K562 (cell line): Measurements from ENCODE around the gene C16orf95. TPM values are rescaled to one million over a fixed set of nuclear protein-coding genes. Genes with fewer than 3 reads are reported as not detected.

ENCODE experiments used
- COPS2 ChIP-seq: fragments of 450-650 bp; conservative IDR thresholded peaks from 2 replicates; pipeline ENCODE4 v1.6.1; 2016; ENCODE audit warnings: mild to moderate bottlenecking, moderate library complexity
- FOXJ2 ChIP-seq: fragments of 200-800 bp; sonication (Bioruptor generic); IDR thresholded peaks from 2 replicates; pipeline ENCODE4 v1.6.1; 2016; ENCODE audit warnings: missing genetic modification characterization, missing compliant biosample characterization
- FUS ChIP-seq: fragments of 200-400 bp; formaldehyde crosslinking; optimal IDR thresholded peaks from 2 replicates; pipeline ENCODE3; 2017; ENCODE audit warnings: low read depth, low read length
- HMG20A ChIP-seq: fragments of 450-650 bp; formaldehyde crosslinking; conservative IDR thresholded peaks from 2 replicates; pipeline ENCODE4 v1.4.0; 2020; ENCODE audit warnings: mild to moderate bottlenecking, mixed read lengths
- MEF2D ChIP-seq: conservative IDR thresholded peaks from 2 replicates; pipeline ENCODE4 v1.6.1; 2016; ENCODE audit warnings: low read depth, missing genetic modification characterization, missing compliant biosample characterization
- MYBL2 ChIP-seq, 2 experiments: fragments of 450-650 bp in 1 of 2; sonication (generic) in 1 of 2; formaldehyde crosslinking in 1 of 2; IDR thresholded peaks; 2 replicates each; pipeline versions ENCODE4 v1.6.1 to v1.8.1; 2017 to 2022; ENCODE audit warnings: borderline replicate concordance in 1 of 2, inconsistent platforms in 1 of 2, low read depth in 1 of 2, mild to moderate bottlenecking in 1 of 2, missing genetic modification reagents in 1 of 2, moderate library complexity in 1 of 2
- NELFE ChIP-seq: IDR thresholded peaks from 2 replicates; pipeline ENCODE4 v1.6.1; 2011; ENCODE audit warnings: mild to moderate bottlenecking; ENCODE audit not compliant: insufficient read depth, insufficient read length
- NR2C2 ChIP-seq, 2 experiments: fragments of 200-800 bp in 1 of 2; sonication (Bioruptor generic) in 1 of 2; sonication (generic) in 1 of 2; formaldehyde crosslinking in 1 of 2; IDR thresholded peaks; 2 replicates each; pipeline versions ENCODE4 v1.6.1 to v1.8.0; 2016 to 2022; ENCODE audit warnings: mild to moderate bottlenecking in 1 of 2, missing compliant biosample characterization in 1 of 2, missing genetic modification characterization in 1 of 2, missing genetic modification reagents in 1 of 2
- PML ChIP-seq: IDR thresholded peaks from 2 replicates; pipeline ENCODE4 v1.6.1; 2012; ENCODE audit warnings: low read length, inconsistent platforms
- POLR2H ChIP-seq: IDR thresholded peaks from 2 replicates; pipeline ENCODE4 v1.6.1; 2016; ENCODE audit warnings: missing genetic modification characterization, low read depth, mild to moderate bottlenecking, control low read depth, missing compliant biosample characterization, moderate library complexity
- SIN3B ChIP-seq: fragments of 450-650 bp; IDR thresholded peaks from 2 replicates; pipeline ENCODE4 v1.6.1; 2017; ENCODE audit warnings: low read depth, mild to moderate bottlenecking, moderate library complexity
- THAP12 ChIP-seq: fragments of 250-450 bp; sonication (Bioruptor Pico); IDR thresholded peaks from 2 replicates; pipeline ENCODE4 v1.9.0; 2021; ENCODE audit warnings: mild to moderate bottlenecking, inconsistent platforms
- ZFP30 ChIP-seq: fragments of 250-450 bp; sonication (Bioruptor Pico); IDR thresholded peaks from 2 replicates; pipeline ENCODE4 v1.8.0; 2022; ENCODE audit warnings: moderate library complexity, mild to moderate bottlenecking, inconsistent platforms, borderline replicate concordance
- ZNF12 ChIP-seq: sonication (generic); formaldehyde crosslinking; IDR thresholded peaks from 2 replicates; pipeline ENCODE4 v1.4.0; 2020; ENCODE audit warnings: mild to moderate bottlenecking, missing genetic modification reagents
- ZNF184 ChIP-seq: sonication (generic); formaldehyde crosslinking; IDR thresholded peaks from 2 replicates; pipeline ENCODE4 v1.5.0; 2020; ENCODE audit warnings: missing genetic modification reagents
- ZNF280A ChIP-seq: fragments of 450-650 bp; IDR thresholded peaks from 2 replicates; pipeline ENCODE4 v1.6.1; 2018; ENCODE audit warnings: mild to moderate bottlenecking, low read depth; ENCODE audit not compliant: partially characterized antibody
- ZNF395 ChIP-seq: fragments of 200-800 bp; sonication (Bioruptor generic); IDR thresholded peaks from 2 replicates; pipeline ENCODE4 v1.6.1; 2017; ENCODE audit warnings: missing genetic modification characterization, missing compliant biosample characterization
- ZNF584 ChIP-seq: fragments of 200-800 bp; sonication (Bioruptor generic); IDR thresholded peaks from 2 replicates; pipeline ENCODE4 v1.6.1; 2016; ENCODE audit warnings: low read depth, mild to moderate bottlenecking, missing genetic modification characterization, missing compliant biosample characterization
- ZNF696 ChIP-seq: fragments of 250-450 bp; sonication (Bioruptor Pico); conservative IDR thresholded peaks from 2 replicates; pipeline ENCODE4 v1.4.0; 2020; ENCODE audit warnings: mild to moderate bottlenecking, moderate library complexity
- ZNF75A ChIP-seq: fragments of 450-650 bp; formaldehyde crosslinking; IDR thresholded peaks from 2 replicates; pipeline ENCODE4 v1.4.0; 2020; ENCODE audit warnings: mild to moderate bottlenecking
- ZNF764 ChIP-seq: fragments of 250-450 bp; sonication (Bioruptor Pico); IDR thresholded peaks from 2 replicates; pipeline ENCODE4 v1.4.0; 2020; ENCODE audit warnings: low read depth, mild to moderate bottlenecking, moderate library complexity
- ZNF778 ChIP-seq: fragments of 450-650 bp; formaldehyde crosslinking; IDR thresholded peaks from 2 replicates; pipeline ENCODE4 v1.4.0; 2020; ENCODE audit warnings: mild to moderate bottlenecking, moderate library complexity
- polyA plus RNA-seq, 8 experiments: library from polyadenylated mRNA; depleted of rRNA in 4 of 8; stranded (reverse) in 5 of 8; unstranded in 3 of 8; fragments of >200 nt; fragmentation: Nextera tagmentation in 2 of 8; fragmentation: Illumina TruSeq in 1 of 8; extraction: Ambion mirVana in 2 of 8; extraction: Trizol in 1 of 8; gene quantifications; 2 replicates each; pipeline versions ENCODE4 v1.2.1 to v1.2.3, GENCODE V29; 2011 to 2014; ENCODE audit warnings: inconsistent platforms in 1 of 8, missing spikeins in 1 of 8
- total RNA-seq, 7 experiments: library from RNA; depleted of rRNA in 6 of 7; stranded (reverse); fragments of >200 nt in 6 of 7; fragmentation: Illumina TruSeq in 2 of 7; extraction: Trizol in 2 of 7; gene quantifications; 2 replicates each; pipeline versions ENCODE4 v1.2.1 to v1.2.3, GENCODE V29; 2011 to 2021; ENCODE audit warnings: low replicate concordance in 1 of 7

C16orf95 gene
- total and polyA plus RNA-seq, 9 of the 15 experiments (the other 6 are each of a cell fraction or from before 2014, with no cell fraction given) = 6.5 to 20.5 (median 9.4) TPM

- TF ChIP-seq ZNF75A (CRISPR knock-in tag) (no peak), ZNF395 (peak; percentile 55; the same call in 1 of the 2 replicates), NR2C2 (CRISPR knock-in tag; IDR thresholded peaks at IDR 0.05) (no peak), NR2C2 (tag; IDR thresholded peaks at IDR 0.05) (peak; percentile 62), COPS2 (no peak), ZNF280A (no peak), SIN3B (no peak), ZNF12 (CRISPR knock-in tag) (no peak), THAP12 (CRISPR knock-in tag) (no peak), ZFP30 (CRISPR knock-in tag) (no peak), ZNF696 (CRISPR knock-in tag) (no peak), ZNF584 (no peak), ZNF778 (CRISPR knock-in tag) (no peak), MYBL2 (IDR thresholded peaks at IDR 0.05; ENCODE audit: low read depth) (no peak), MYBL2 (CRISPR knock-in tag; IDR thresholded peaks at IDR 0.05; ENCODE audit: borderline replicate concordance) (no peak), PML (0 out of 2 replicates have a peak, but pooled peaks have one; percentile 44), ZNF764 (CRISPR knock-in tag) (no peak), HMG20A (CRISPR knock-in tag) (no peak), POLR2H (tag) (peak; percentile 41; the same call in 1 of the 2 replicates), MEF2D (tag) (no peak), FOXJ2 (tag) (no peak), NELFE (no peak), FUS (no peak), ZNF184 (CRISPR knock-in tag) (no peak)
Observed at GRCh38 chr16:87305505-87306391, 11.4 kb downstream of the C16orf95 start (continued).
